ENCODE data around the gene ADAM12. TPM values are rescaled to one million over a fixed set of nuclear protein-coding genes. Genes with fewer than 3 reads are reported as not detected.

ADAM12 gene
- total RNA-seq, 1 experiment from 2014 or later: 0.24 TPM

GRCh38 chr10:126160971-126161630 lies 227.2 kb downstream of the ADAM12 start:
- Histone ChIP-seq H3K56ac (ENCODE audit: insufficient read length, low read depth, low read length) (no peak overlapping the region), H3K79me2 (ENCODE audit: insufficient read depth, low read length) (no peaks in the 10 kb centered on the region), H4K20me1 (ENCODE audit: control insufficient read depth, insufficient read depth, insufficient read length) (no peaks in the 10 kb centered on the region), H3K4me1 (ENCODE audit: insufficient read depth, low read length) (peaks cover 4% of the 10 kb centered on the region; the same call in 1 of the 2 replicates), H3K4ac (ENCODE audit: low read depth, low read length) (no peak overlapping the region), H3K27me3 (ENCODE audit: insufficient read depth, low read length) (no peaks in the 10 kb centered on the region), H3K79me1 (ENCODE audit: insufficient read depth, low read depth, low read length, poor library complexity, severe bottlenecking) (no peaks in the 10 kb centered on the region), H4K91ac (ENCODE audit: insufficient read length, low read depth, low read length) (no peak overlapping the region), H3K27ac (ENCODE audit: insufficient read length, low read depth, low read length) (no peak overlapping the region), H2BK20ac (ENCODE audit: low read depth, low read length, poor library complexity, severe bottlenecking) (no peak overlapping the region), H3K23me2 (ENCODE audit: insufficient read length, low read depth, low read length, poor library complexity, severe bottlenecking) (no peaks in the 10 kb centered on the region), H4K5ac (ENCODE audit: insufficient read length, low read depth, low read length) (no peak overlapping the region), H2AFZ (ENCODE audit: low read length) (no peak overlapping the region), H3K14ac (ENCODE audit: insufficient read depth, low read length) (no peak overlapping the region), H4K8ac (replicated peaks; ENCODE audit: insufficient read length, low read depth, low read length) (no peak overlapping the region), H3K9ac (ENCODE audit: extremely low read depth, insufficient read length, low read length) (no peak overlapping the region), H3K4me2 (ENCODE audit: insufficient read depth, insufficient read length, low read length) (no peak overlapping the region), H2BK15ac (ENCODE audit: low read depth, low read length) (no peak overlapping the region), H3K18ac (ENCODE audit: insufficient read length, low read depth, low read length) (no peak overlapping the region), H3T11ph (ENCODE audit: low read length) (no peak overlapping the region), H2BK12ac (ENCODE audit: insufficient read length, low read depth, low read length) (no peak overlapping the region), H3K23ac (ENCODE audit: insufficient read length, low read depth, low read length) (no peak overlapping the region), H2BK120ac (ENCODE audit: low read depth, low read length, poor library complexity, severe bottlenecking) (no peak overlapping the region), H2AK5ac (ENCODE audit: insufficient read length, low read length) (no peak overlapping the region), H3K9me3 (ENCODE audit: control insufficient read depth, low read depth, low read length) (no peaks in the 10 kb centered on the region), H2BK5ac (ENCODE audit: insufficient read length, low read length) (no peak overlapping the region)
- Mint-ChIP-seq H3K4me1 (peaks cover 29 to 36% of the 10 kb centered on the region in 2 experiments), H3K36me3 (ENCODE audit: insufficient read depth in 1 of 3, low read depth in 3 of 3) (peaks cover 0 to 11% (median 2%) of the 10 kb centered on the region in 3 experiments; a peak in 2 of 7 replicates), H3K27me3 (ENCODE audit: low read depth) (peaks cover 12% of the 10 kb centered on the region), H3K4me3 (no peak overlapping the region), H3K27ac (peak overlapping the region in 2 of 3 experiments; percentile 10 to 31; a peak in 1 of 7 replicates), H3K9me3 (peaks cover 0 to 9% of the 10 kb centered on the region in 2 experiments; a peak in 2 of 5 replicates)
- peak; percentile 74 for TF ChIP-seq CTCF (conservative IDR thresholded peaks at IDR 0.05)
- peak; percentile 53 for DNase-seq
- WGBS (ENCODE audit: extremely low coverage, insufficient read length, low lambda C conversion rate): no CpG with 5 or more reads among the region's 10 CpGs

All from H9 (cell line).